IMR-90 (cell line): ENCODE data around the gene PIP4K2A.
"Not testable (repeated sequence)": the region's sequence is repeated elsewhere in the genome, so short reads cannot be mapped to it uniquely, and the experiment has no call there.

Experiments used
- CEBPB ChIP-seq: IDR thresholded peaks from 2 replicates; pipeline ENCODE4 v1.6.1; 2012; ENCODE audit warnings: low read depth, low read length, improper control_type of control experiment
- FOS ChIP-seq: fragments of 150-350 bp; IDR thresholded peaks from 2 replicates; pipeline ENCODE4 v1.6.1; 2016; ENCODE audit warnings: low read depth, low read length
- MAFK ChIP-seq: IDR thresholded peaks from 2 replicates; pipeline ENCODE4 v1.6.1; 2012; ENCODE audit warnings: low read depth, low read length, improper control_type of control experiment
- MAZ ChIP-seq: IDR thresholded peaks from 2 replicates; pipeline ENCODE4 v1.6.1; 2012; ENCODE audit warnings: low read depth, mild to moderate bottlenecking, low read length, improper control_type of control experiment, moderate library complexity, borderline replicate concordance
- MXI1 ChIP-seq: IDR thresholded peaks from 2 replicates; pipeline ENCODE4 v1.6.1; 2012; ENCODE audit warnings: low read depth, mild to moderate bottlenecking, low read length, moderate library complexity, borderline replicate concordance
- POLR2A ChIP-seq: IDR thresholded peaks from 2 replicates; pipeline ENCODE4 v1.6.1; 2012; ENCODE audit warnings: mild to moderate bottlenecking, low read depth, low read length
- RAD21 ChIP-seq: IDR thresholded peaks from 2 replicates; pipeline ENCODE4 v1.6.1; 2012; ENCODE audit warnings: low read length, improper control_type of control experiment
- RCOR1 ChIP-seq: IDR thresholded peaks from 2 replicates; pipeline ENCODE4 v1.6.1; 2012; ENCODE audit warnings: mild to moderate bottlenecking, low read length, improper control_type of control experiment; ENCODE audit not compliant: insufficient replicate concordance
- RFX5 ChIP-seq: IDR thresholded peaks from 2 replicates; pipeline ENCODE4 v1.8.0; 2012; ENCODE audit warnings: low read depth, mild to moderate bottlenecking, low read length, moderate library complexity
- TF ChIP-seq, protein P1 (sequence below): conservative IDR thresholded peaks from 2 replicates; pipeline ENCODE4 v1.5.1; 2012; ENCODE audit warnings: mild to moderate bottlenecking, low read depth, low read length, improper control_type of control experiment
- TF ChIP-seq, protein P2 (sequence below): fragments of 150-350 bp; IDR thresholded peaks from 2 replicates; pipeline ENCODE4 v1.6.1; 2017; ENCODE audit warnings: mild to moderate bottlenecking, antibody characterized with exemption, low read length, low read depth
- TF ChIP-seq, protein P3 (sequence below): fragments of 150-350 bp; IDR thresholded peaks from 2 replicates; pipeline ENCODE4 v1.6.1; 2016; ENCODE audit warnings: low read depth, mild to moderate bottlenecking, low read length, moderate library complexity, borderline replicate concordance

DNA sequence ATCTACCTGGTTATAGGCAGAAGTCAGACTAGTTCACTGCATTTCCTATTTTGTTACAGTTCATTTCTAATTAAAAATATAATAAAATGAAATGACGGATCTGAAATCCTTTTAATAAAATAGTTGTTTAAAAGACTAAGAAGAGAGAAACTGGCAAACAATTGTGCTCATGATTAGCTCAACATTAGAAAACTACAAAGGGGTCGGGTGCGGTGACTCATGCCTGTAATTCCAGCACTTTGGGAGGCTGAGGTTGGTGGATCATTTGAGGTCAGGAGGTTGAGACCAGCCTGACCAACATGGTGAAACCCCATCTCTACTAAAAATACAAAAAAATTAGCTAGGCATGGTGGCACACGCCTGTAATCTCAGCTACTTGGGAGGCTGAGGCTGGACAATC is 27.3 kb upstream of the PIP4K2A start:
- TF ChIP-seq, protein P1, sequence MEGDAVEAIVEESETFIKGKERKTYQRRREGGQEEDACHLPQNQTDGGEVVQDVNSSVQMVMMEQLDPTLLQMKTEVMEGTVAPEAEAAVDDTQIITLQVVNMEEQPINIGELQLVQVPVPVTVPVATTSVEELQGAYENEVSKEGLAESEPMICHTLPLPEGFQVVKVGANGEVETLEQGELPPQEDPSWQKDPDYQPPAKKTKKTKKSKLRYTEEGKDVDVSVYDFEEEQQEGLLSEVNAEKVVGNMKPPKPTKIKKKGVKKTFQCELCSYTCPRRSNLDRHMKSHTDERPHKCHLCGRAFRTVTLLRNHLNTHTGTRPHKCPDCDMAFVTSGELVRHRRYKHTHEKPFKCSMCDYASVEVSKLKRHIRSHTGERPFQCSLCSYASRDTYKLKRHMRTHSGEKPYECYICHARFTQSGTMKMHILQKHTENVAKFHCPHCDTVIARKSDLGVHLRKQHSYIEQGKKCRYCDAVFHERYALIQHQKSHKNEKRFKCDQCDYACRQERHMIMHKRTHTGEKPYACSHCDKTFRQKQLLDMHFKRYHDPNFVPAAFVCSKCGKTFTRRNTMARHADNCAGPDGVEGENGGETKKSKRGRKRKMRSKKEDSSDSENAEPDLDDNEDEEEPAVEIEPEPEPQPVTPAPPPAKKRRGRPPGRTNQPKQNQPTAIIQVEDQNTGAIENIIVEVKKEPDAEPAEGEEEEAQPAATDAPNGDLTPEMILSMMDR, result not testable (repeated sequence)
- TF ChIP-seq RAD21, POLR2A, MAZ, MAFK, FOS, RFX5, RCOR1, MXI1, CEBPB: not testable (repeated sequence)
- TF ChIP-seq, protein P2, sequence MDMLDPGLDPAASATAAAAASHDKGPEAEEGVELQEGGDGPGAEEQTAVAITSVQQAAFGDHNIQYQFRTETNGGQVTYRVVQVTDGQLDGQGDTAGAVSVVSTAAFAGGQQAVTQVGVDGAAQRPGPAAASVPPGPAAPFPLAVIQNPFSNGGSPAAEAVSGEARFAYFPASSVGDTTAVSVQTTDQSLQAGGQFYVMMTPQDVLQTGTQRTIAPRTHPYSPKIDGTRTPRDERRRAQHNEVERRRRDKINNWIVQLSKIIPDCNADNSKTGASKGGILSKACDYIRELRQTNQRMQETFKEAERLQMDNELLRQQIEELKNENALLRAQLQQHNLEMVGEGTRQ, result not testable (repeated sequence)
- TF ChIP-seq, protein P3, sequence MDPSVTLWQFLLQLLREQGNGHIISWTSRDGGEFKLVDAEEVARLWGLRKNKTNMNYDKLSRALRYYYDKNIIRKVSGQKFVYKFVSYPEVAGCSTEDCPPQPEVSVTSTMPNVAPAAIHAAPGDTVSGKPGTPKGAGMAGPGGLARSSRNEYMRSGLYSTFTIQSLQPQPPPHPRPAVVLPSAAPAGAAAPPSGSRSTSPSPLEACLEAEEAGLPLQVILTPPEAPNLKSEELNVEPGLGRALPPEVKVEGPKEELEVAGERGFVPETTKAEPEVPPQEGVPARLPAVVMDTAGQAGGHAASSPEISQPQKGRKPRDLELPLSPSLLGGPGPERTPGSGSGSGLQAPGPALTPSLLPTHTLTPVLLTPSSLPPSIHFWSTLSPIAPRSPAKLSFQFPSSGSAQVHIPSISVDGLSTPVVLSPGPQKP, result not testable (repeated sequence)
